Measurements from ENCODE around the gene BRINP1.

BRINP1 gene

DNA sequence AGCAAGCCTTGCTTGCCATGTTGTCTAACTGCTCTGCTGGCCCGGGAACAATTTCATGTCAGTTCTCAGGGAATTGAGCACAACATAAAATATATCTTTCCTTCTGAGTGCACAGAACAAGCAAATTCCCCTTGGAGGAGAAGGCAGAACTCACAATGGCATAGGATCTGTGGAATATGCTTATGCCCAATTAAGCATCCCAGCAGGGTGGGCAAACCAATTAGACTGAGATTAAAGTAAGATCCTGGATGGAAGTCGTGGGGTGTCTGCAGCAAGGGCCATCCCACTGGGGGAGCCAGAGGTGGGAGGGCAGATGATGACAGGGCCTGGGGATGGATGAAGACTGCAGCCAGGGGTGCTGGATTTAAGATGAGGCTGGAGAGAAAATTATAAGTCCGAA is 114.1 kb downstream of the BRINP1 start:
- no peak overlapping the region for H3K9ac ChIP-seq (ENCODE audit: low read depth in 1 of 2, low read length in 2 of 2)
- H3K27me3 ChIP-seq (ENCODE audit: control insufficient read depth in 2 of 2, insufficient read depth in 2 of 2, low read length in 2 of 2): no peaks in the 10 kb centered on the region
- no peaks in the 10 kb centered on the region for H3K36me3 ChIP-seq (ENCODE audit: control insufficient read depth in 2 of 2, insufficient read depth in 2 of 2, low read length in 2 of 2)
- no peaks in the 10 kb centered on the region for H3K9me3 ChIP-seq (ENCODE audit: control insufficient read depth in 2 of 2, low read length in 2 of 2)
- no peak overlapping the region for H3K4me3 ChIP-seq (ENCODE audit: low read length in 2 of 2)
- no peak overlapping the region for H3K27ac ChIP-seq (ENCODE audit: low read depth in 2 of 2, low read length in 2 of 2)
- H3K4me1 ChIP-seq (ENCODE audit: control insufficient read depth in 2 of 2, insufficient read depth in 2 of 2, low read length in 2 of 2): no peaks in the 10 kb centered on the region

- H3K27ac ChIP-seq (ENCODE audit: low read depth in 2 of 2, low read length in 2 of 2): no peak overlapping the region
- no peak overlapping the region for H3K9ac ChIP-seq (ENCODE audit: low read depth in 1 of 2, low read length in 2 of 2)
- no peaks in the 10 kb centered on the region for H3K27me3 ChIP-seq (ENCODE audit: control insufficient read depth in 2 of 2, insufficient read depth in 2 of 2, low read length in 2 of 2)
- no peak overlapping the region for H3K4me3 ChIP-seq (ENCODE audit: low read length in 2 of 2)
- no peaks in the 10 kb centered on the region for H3K4me1 ChIP-seq (ENCODE audit: control insufficient read depth in 2 of 2, insufficient read depth in 2 of 2, low read length in 2 of 2)
- no peaks in the 10 kb centered on the region for H3K9me3 ChIP-seq (ENCODE audit: control insufficient read depth in 2 of 2, low read length in 2 of 2)
- H3K36me3 ChIP-seq (ENCODE audit: control insufficient read depth in 2 of 2, insufficient read depth in 2 of 2, low read length in 2 of 2): no peaks in the 10 kb centered on the region
Measured at GRCh38 chr9:119252671-119253299, 116.5 kb downstream of the BRINP1 start.

GRCh38 chr9:119251936-119252335 is 117.3 kb downstream of the BRINP1 start:
- Histone ChIP-seq H3K9me3 (ENCODE audit: control insufficient read depth in 2 of 2, low read length in 2 of 2) (no peaks in the 10 kb centered on the region), H3K27me3 (ENCODE audit: control insufficient read depth in 2 of 2, insufficient read depth in 2 of 2, low read length in 2 of 2) (no peaks in the 10 kb centered on the region), H3K9ac (ENCODE audit: low read depth in 1 of 2, low read length in 2 of 2) (no peak overlapping the region), H3K36me3 (ENCODE audit: control insufficient read depth in 2 of 2, insufficient read depth in 2 of 2, low read length in 2 of 2) (no peaks in the 10 kb centered on the region), H3K4me3 (ENCODE audit: low read length in 2 of 2) (no peak overlapping the region), H3K4me1 (ENCODE audit: control insufficient read depth in 2 of 2, insufficient read depth in 2 of 2, low read length in 2 of 2) (no peaks in the 10 kb centered on the region), H3K27ac (ENCODE audit: low read depth in 2 of 2, low read length in 2 of 2) (no peak overlapping the region)

DNA sequence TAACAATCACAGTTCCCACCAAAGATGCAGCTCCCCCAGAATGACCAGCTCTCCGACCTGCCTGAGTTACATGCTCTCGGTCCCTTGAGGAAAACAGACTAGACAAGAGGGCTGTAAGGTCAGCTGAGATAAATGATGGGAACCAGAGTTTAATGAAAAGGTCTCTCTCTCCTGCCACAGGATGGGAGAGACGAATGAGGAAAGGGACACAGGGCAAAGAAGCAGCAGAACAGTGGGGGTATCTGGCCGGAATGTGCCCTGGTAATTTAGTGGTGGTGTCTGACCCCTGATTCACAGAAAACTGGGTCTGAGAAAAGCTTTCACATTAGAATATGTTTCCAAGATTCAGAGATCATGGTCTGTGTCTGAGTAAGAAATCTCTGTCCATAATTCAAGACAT is 118.5 kb downstream of the BRINP1 start:
- no peak overlapping the region for H3K4me3 ChIP-seq (ENCODE audit: low read length in 2 of 2)
- H3K4me1 ChIP-seq (ENCODE audit: control insufficient read depth in 2 of 2, insufficient read depth in 2 of 2, low read length in 2 of 2): no peaks in the 10 kb centered on the region
- no peaks in the 10 kb centered on the region for H3K9me3 ChIP-seq (ENCODE audit: control insufficient read depth in 2 of 2, low read length in 2 of 2)
- no peak overlapping the region for H3K27ac ChIP-seq (ENCODE audit: low read depth in 2 of 2, low read length in 2 of 2)
- H3K27me3 ChIP-seq (ENCODE audit: control insufficient read depth in 2 of 2, insufficient read depth in 2 of 2, low read length in 2 of 2): no peaks in the 10 kb centered on the region
- H3K36me3 ChIP-seq (ENCODE audit: control insufficient read depth in 2 of 2, insufficient read depth in 2 of 2, low read length in 2 of 2): no peaks in the 10 kb centered on the region
- H3K9ac ChIP-seq (ENCODE audit: low read depth in 1 of 2, low read length in 2 of 2): no peak overlapping the region

DNA sequence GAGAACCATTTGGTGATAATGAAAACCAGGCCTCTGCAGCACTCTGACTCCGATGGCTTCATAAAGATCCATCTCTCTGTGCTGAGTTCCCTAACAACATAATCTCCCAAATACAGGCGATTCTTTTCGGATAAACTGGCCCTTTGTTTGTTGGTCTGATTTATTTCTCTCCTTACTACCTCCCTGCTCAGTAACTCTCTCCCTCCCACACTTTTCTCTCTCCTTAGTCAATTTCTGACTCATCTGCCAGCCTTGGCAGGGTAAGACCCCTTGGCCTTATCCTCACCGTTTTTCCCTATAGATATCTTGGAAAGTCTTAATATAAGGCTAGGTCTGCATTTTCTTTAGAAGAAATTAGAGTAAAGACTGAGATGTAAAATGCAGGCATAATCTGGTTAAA is 128.7 kb downstream of the BRINP1 start:
- Histone ChIP-seq H3K9me3 (ENCODE audit: control insufficient read depth in 2 of 2, low read length in 2 of 2) (no peaks in the 10 kb centered on the region), H3K4me3 (ENCODE audit: low read length in 2 of 2) (no peak overlapping the region), H3K27me3 (ENCODE audit: control insufficient read depth in 2 of 2, insufficient read depth in 2 of 2, low read length in 2 of 2) (no peaks in the 10 kb centered on the region), H3K9ac (ENCODE audit: low read depth in 1 of 2, low read length in 2 of 2) (no peak overlapping the region), H3K27ac (ENCODE audit: low read depth in 2 of 2, low read length in 2 of 2) (no peak overlapping the region), H3K36me3 (ENCODE audit: control insufficient read depth in 2 of 2, insufficient read depth in 2 of 2, low read length in 2 of 2) (no peaks in the 10 kb centered on the region), H3K4me1 (ENCODE audit: control insufficient read depth in 2 of 2, insufficient read depth in 2 of 2, low read length in 2 of 2) (no peaks in the 10 kb centered on the region)

- H3K9ac ChIP-seq (ENCODE audit: low read depth in 1 of 2, low read length in 2 of 2): no peak overlapping the region
- no peak overlapping the region for H3K4me3 ChIP-seq (ENCODE audit: low read length in 2 of 2)
- no peaks in the 10 kb centered on the region for H3K36me3 ChIP-seq (ENCODE audit: control insufficient read depth in 2 of 2, insufficient read depth in 2 of 2, low read length in 2 of 2)
- no peaks in the 10 kb centered on the region for H3K27me3 ChIP-seq (ENCODE audit: control insufficient read depth in 2 of 2, insufficient read depth in 2 of 2, low read length in 2 of 2)
- H3K4me1 ChIP-seq (ENCODE audit: control insufficient read depth in 2 of 2, insufficient read depth in 2 of 2, low read length in 2 of 2): no peaks in the 10 kb centered on the region
- H3K9me3 ChIP-seq (ENCODE audit: control insufficient read depth in 2 of 2, low read length in 2 of 2): no peaks in the 10 kb centered on the region
- no peak overlapping the region for H3K27ac ChIP-seq (ENCODE audit: low read depth in 2 of 2, low read length in 2 of 2)
Measured at GRCh38 chr9:119234636-119235035, 134.6 kb downstream of the BRINP1 start.

DNA sequence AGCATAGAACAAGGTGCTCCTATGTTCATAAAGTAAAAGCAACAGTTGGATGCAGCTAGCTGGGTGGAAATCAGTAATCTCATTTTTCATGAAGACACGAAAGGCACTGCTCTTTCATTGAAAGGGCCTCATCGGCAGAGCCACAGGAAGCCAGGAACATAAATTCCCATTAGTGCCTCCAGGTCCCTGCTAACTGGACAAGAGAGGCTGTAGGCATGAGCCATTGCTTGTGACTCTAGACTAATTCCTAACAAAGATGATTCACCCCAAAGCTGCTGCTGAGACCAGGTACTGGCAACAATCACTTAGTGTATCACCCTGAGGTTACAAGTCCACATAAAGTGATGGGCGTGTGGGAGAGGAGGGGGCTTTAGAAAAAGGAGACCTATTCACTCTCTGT is 141.8 kb downstream of the BRINP1 start:
- H3K36me3 ChIP-seq (ENCODE audit: control insufficient read depth in 2 of 2, insufficient read depth in 2 of 2, low read length in 2 of 2): no peaks in the 10 kb centered on the region
- no peak overlapping the region for H3K27ac ChIP-seq (ENCODE audit: low read depth in 2 of 2, low read length in 2 of 2)
- no peak overlapping the region for H3K4me3 ChIP-seq (ENCODE audit: low read length in 2 of 2)
- H3K9ac ChIP-seq (ENCODE audit: low read depth in 1 of 2, low read length in 2 of 2): no peak overlapping the region
- no peaks in the 10 kb centered on the region for H3K27me3 ChIP-seq (ENCODE audit: control insufficient read depth in 2 of 2, insufficient read depth in 2 of 2, low read length in 2 of 2)
- H3K4me1 ChIP-seq (ENCODE audit: control insufficient read depth in 2 of 2, insufficient read depth in 2 of 2, low read length in 2 of 2): no peaks in the 10 kb centered on the region
- no peaks in the 10 kb centered on the region for H3K9me3 ChIP-seq (ENCODE audit: control insufficient read depth in 2 of 2, low read length in 2 of 2)

GRCh38 chr9:119224431-119224830 is 144.8 kb downstream of the BRINP1 start:
- Histone ChIP-seq H3K27me3 (ENCODE audit: control insufficient read depth in 2 of 2, insufficient read depth in 2 of 2, low read length in 2 of 2) (no peaks in the 10 kb centered on the region), H3K9me3 (ENCODE audit: control insufficient read depth in 2 of 2, low read length in 2 of 2) (no peaks in the 10 kb centered on the region), H3K4me3 (ENCODE audit: low read length in 2 of 2) (no peak overlapping the region), H3K9ac (ENCODE audit: low read depth in 1 of 2, low read length in 2 of 2) (no peak overlapping the region), H3K27ac (ENCODE audit: low read depth in 2 of 2, low read length in 2 of 2) (no peak overlapping the region), H3K4me1 (ENCODE audit: control insufficient read depth in 2 of 2, insufficient read depth in 2 of 2, low read length in 2 of 2) (no peaks in the 10 kb centered on the region), H3K36me3 (ENCODE audit: control insufficient read depth in 2 of 2, insufficient read depth in 2 of 2, low read length in 2 of 2) (no peaks in the 10 kb centered on the region)

DNA sequence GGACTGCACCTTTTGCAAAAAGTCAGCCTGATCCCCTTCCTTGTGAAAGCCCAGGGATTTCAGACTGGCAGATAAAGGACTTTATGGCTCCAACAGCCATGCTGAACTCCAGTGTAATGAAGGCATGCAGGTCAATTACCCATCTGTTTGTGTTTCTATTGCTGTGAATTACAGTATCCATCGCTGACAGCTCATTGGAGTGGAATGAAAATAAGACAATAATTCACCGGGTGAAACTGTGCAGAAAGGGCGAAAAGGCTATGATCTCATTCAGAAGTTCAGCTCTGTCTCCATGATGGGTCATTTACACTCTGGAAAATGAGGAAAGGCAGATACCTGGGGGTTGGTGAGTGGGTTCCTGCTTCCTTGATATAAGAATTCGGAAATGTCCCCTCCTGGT is 148.0 kb downstream of the BRINP1 start:
- Histone ChIP-seq H3K9me3 (ENCODE audit: control insufficient read depth in 2 of 2, low read length in 2 of 2) (no peaks in the 10 kb centered on the region), H3K4me1 (ENCODE audit: control insufficient read depth in 2 of 2, insufficient read depth in 2 of 2, low read length in 2 of 2) (no peaks in the 10 kb centered on the region), H3K4me3 (ENCODE audit: low read length in 2 of 2) (no peak overlapping the region), H3K27ac (ENCODE audit: low read depth in 2 of 2, low read length in 2 of 2) (no peak overlapping the region), H3K9ac (ENCODE audit: low read depth in 1 of 2, low read length in 2 of 2) (no peak overlapping the region), H3K27me3 (ENCODE audit: control insufficient read depth in 2 of 2, insufficient read depth in 2 of 2, low read length in 2 of 2) (no peaks in the 10 kb centered on the region), H3K36me3 (ENCODE audit: control insufficient read depth in 2 of 2, insufficient read depth in 2 of 2, low read length in 2 of 2) (no peaks in the 10 kb centered on the region)

DNA sequence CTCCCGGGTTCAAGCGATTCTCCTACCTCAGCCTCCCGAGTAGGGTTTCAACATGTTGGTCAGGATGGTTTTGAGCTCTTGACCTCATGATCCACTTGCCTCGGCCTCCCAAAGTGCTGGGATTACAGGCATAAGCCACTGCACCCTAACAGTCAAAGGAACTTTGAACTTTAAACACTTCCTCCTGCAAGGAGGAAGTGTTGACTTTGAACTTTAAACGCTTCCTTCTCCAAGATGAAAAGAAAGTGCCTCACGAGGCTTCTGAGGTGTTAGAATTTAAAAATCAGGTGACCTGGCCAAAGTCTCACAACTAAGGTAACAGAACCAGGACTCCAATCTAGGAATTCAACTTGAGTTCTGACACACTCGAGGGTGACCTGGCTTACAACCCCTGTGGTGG is 150.9 kb downstream of the BRINP1 start:
- Histone ChIP-seq H3K9me3 (ENCODE audit: control insufficient read depth in 2 of 2, low read length in 2 of 2) (no peaks in the 10 kb centered on the region), H3K27ac (ENCODE audit: low read depth in 2 of 2, low read length in 2 of 2) (no peak overlapping the region), H3K4me1 (ENCODE audit: control insufficient read depth in 2 of 2, insufficient read depth in 2 of 2, low read length in 2 of 2) (no peaks in the 10 kb centered on the region), H3K9ac (ENCODE audit: low read depth in 1 of 2, low read length in 2 of 2) (no peak overlapping the region), H3K4me3 (ENCODE audit: low read length in 2 of 2) (no peak overlapping the region), H3K27me3 (ENCODE audit: control insufficient read depth in 2 of 2, insufficient read depth in 2 of 2, low read length in 2 of 2) (no peaks in the 10 kb centered on the region), H3K36me3 (ENCODE audit: control insufficient read depth in 2 of 2, insufficient read depth in 2 of 2, low read length in 2 of 2) (no peaks in the 10 kb centered on the region)

All from mucosa of rectum (tissue), 2 donors.